ENCODE results near the gene FARS2. TPM values are rescaled to one million over a fixed set of nuclear protein-coding genes. Genes with fewer than 3 reads are reported as not detected.
"Not testable (repeated sequence)": the region's sequence is repeated elsewhere in the genome, so short reads cannot be mapped to it uniquely, and the experiment has no call there.

Gene FARS2
- total RNA-seq, 1 donor from 2014 or later: 19.9 TPM

DNA sequence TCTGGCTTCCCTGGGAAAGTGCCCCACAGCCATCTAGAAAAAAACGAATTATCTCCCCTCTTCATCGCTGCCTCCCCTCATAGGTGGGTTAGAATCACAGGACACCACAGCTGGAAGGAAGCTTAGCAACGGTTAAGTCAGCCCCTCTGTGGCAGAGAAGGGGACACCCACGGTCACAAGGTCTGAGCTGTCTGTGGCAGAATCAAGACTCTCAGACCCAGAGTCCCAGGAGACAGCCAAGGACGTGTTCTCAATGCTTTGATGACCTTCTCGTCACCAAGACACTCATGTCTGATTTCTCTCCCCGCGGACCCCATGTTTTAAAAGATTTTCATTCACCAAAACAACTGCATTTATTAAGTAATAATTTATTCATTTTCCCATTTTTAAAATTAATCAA, 523.9 kb downstream of the FARS2 start:
- peaks cover 66% of the 10 kb centered on the region for H3K27me3 Mint-ChIP-seq (ENCODE audit: low read depth)
- H3K27ac Mint-ChIP-seq: no peak overlapping the region
- no peaks in the 10 kb centered on the region for H3K9me3 Mint-ChIP-seq
- TF ChIP-seq, protein P1, sequence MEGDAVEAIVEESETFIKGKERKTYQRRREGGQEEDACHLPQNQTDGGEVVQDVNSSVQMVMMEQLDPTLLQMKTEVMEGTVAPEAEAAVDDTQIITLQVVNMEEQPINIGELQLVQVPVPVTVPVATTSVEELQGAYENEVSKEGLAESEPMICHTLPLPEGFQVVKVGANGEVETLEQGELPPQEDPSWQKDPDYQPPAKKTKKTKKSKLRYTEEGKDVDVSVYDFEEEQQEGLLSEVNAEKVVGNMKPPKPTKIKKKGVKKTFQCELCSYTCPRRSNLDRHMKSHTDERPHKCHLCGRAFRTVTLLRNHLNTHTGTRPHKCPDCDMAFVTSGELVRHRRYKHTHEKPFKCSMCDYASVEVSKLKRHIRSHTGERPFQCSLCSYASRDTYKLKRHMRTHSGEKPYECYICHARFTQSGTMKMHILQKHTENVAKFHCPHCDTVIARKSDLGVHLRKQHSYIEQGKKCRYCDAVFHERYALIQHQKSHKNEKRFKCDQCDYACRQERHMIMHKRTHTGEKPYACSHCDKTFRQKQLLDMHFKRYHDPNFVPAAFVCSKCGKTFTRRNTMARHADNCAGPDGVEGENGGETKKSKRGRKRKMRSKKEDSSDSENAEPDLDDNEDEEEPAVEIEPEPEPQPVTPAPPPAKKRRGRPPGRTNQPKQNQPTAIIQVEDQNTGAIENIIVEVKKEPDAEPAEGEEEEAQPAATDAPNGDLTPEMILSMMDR (IDR thresholded peaks at IDR 0.05; ENCODE audit: unreplicated experiment): no peak
- DNase-seq (ENCODE audit: low spot score in 2 of 2, unreplicated experiment in 2 of 2): no peak
- H3K4me1 Mint-ChIP-seq: peaks cover 5% of the 10 kb centered on the region
- H3K4me3 Mint-ChIP-seq: no peak overlapping the region
- H3K36me3 Mint-ChIP-seq: no peaks in the 10 kb centered on the region

DNA sequence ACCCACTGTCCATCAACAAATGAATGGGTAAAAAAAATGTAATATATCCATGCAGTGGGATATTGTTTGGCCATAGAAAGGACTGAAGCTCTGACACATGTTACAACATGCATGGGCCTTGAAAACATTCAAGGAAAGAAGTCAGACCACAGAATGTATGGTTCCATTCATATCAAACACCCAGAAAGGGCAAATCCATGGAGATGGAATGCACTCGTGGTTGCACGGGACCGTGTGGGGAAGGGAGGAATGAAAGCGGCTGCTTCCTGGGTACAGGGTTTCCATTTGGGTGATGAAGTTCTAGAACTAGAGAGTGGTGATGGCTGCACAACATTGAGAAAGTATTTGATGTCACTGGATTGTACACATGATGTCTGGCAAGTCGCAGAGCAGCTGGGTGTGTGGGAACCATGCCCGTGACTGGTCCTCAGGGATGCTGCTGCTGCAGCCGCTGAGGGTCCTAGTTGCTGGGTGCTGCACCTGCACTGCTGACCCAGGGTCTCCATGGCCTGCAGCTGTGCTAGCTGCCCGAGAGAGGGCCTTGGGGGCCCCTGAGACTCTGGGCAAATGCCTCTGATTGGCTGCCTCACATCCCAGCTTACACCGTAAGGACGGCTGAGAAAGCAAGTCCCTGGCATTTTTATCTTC, 525.1 kb downstream of the FARS2 start:
- Mint-ChIP-seq H3K27me3 (ENCODE audit: low read depth) (peaks cover 70% of the 10 kb centered on the region), H3K9me3 (no peaks in the 10 kb centered on the region), H3K4me3 (no peak overlapping the region), H3K36me3 (no peaks in the 10 kb centered on the region), H3K4me1 (peaks cover 5% of the 10 kb centered on the region), H3K27ac (no peak overlapping the region)
- no peak for DNase-seq (ENCODE audit: low spot score in 2 of 2, unreplicated experiment in 2 of 2)
- TF ChIP-seq, protein P1 (IDR thresholded peaks at IDR 0.05; ENCODE audit: unreplicated experiment): no peak

DNA sequence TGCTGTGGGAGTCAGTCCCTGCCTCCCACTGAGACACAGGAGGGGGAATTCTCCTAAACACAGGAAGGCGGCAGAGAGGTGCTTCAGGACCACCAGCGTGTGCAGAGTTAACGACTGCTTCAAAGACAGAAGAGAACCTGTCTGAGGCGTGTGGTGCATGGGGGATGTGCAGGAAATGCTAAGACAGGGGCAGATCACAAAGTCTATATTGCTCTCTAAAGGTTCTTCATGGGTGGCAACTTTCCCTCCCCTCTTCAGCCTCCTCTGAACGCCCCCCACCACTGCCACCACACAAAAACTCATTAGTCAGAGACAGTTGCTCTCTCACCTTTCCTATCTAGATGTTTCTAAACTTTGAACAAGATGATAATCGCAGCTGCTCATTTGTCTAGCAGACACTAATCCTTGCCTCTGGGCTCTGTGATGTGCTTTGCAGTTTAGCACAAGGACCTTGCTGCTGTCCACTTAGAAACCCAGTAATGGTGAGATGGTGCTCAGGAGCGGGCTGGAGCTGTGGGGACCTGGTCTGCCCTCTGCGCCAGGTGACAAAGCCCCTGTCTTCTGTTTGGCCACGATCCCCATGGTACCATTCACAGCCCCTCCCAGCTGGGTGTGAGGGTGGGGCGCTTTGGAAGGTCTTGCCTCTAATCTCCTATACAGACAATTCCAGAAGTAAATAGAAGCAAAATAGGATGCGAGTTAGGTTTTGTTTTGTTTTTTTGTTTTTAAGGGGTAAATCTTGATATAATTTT, 525.8 kb downstream of the FARS2 start:
- peaks cover 5% of the 10 kb centered on the region for H3K9me3 Mint-ChIP-seq
- H3K36me3 Mint-ChIP-seq: no peaks in the 10 kb centered on the region
- TF ChIP-seq, protein P1 (IDR thresholded peaks at IDR 0.05; ENCODE audit: unreplicated experiment): no peak
- no peak overlapping the region for H3K4me3 Mint-ChIP-seq
- H3K4me1 Mint-ChIP-seq: peaks cover 5% of the 10 kb centered on the region
- no peak for DNase-seq (ENCODE audit: low spot score in 2 of 2, unreplicated experiment in 2 of 2)
- peaks cover 76% of the 10 kb centered on the region for H3K27me3 Mint-ChIP-seq (ENCODE audit: low read depth)
- no peak overlapping the region for H3K27ac Mint-ChIP-seq

DNA sequence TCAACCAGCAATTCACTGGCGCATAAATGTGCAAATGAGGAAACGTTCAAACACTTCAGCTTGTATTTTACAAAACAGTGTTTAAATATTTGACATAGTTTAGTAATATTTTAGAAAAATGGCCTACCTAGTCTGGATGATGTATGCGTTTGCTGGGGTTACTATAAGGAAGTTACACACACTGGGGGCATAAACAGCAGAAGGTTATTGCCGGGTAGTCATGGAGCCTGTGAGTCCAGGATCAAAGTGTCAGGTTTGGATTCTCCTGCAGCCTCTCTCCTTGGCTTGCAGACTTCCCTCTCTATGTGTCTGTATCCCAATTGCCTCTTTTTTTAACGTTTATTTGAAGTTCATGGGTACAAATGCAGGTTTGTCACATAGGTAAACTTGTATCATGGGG, 528.1 kb downstream of the FARS2 start:
- Mint-ChIP-seq H3K9me3 (peaks cover 14% of the 10 kb centered on the region), H3K27me3 (ENCODE audit: low read depth) (peaks cover 79% of the 10 kb centered on the region)
- not testable (repeated sequence) for H3K4me1 Mint-ChIP-seq; H3K27ac Mint-ChIP-seq; H3K36me3 Mint-ChIP-seq; DNase-seq (ENCODE audit: low spot score in 2 of 2, unreplicated experiment in 2 of 2); H3K4me3 Mint-ChIP-seq

DNA sequence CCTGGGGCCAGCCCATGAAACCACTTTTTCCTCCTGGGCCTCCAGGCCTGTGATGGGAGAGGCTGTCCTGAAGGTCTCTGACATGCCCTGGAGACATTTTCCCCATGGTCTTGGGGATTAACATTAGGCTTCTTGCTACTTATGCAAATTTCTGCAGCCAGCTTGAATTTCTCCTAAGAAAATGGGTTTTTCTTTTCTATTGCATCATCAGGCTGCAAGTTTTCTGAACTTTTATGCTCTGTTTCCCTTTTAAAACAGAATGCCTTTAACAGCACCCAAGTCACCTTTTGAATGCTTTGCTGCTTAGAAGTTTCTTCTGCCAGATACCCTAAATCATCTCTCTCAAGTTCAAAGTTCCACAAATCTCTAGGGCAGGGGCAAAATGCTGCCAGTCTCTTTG, 535.2 kb downstream of the FARS2 start:
- H3K4me1 Mint-ChIP-seq; H3K27ac Mint-ChIP-seq; H3K4me3 Mint-ChIP-seq; DNase-seq (ENCODE audit: low spot score in 2 of 2, unreplicated experiment in 2 of 2); H3K36me3 Mint-ChIP-seq: not testable (repeated sequence)
- peaks cover 28% of the 10 kb centered on the region for H3K9me3 Mint-ChIP-seq
- H3K27me3 Mint-ChIP-seq (ENCODE audit: low read depth): peaks cover 37% of the 10 kb centered on the region

DNA sequence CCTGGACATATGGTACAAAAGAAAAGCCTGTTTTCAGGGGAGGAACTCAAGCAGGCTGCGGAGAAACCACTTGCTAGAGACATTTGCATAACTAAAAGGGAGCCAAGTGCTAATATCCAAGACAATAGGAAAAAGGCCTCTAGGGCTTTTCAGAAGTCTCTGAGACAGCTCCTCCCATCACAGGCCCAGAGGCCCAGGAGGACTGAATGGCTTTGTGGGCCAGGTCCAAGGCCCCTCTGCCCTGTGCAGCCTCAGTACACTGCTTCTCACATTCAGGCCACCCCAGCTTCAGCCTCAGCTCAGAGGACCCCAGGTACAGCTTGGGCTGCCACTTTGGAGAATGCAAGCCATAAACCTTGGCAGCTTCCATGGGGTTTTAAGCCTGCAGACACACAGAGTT, 545.1 kb downstream of the FARS2 start:
- not testable (repeated sequence) for H3K4me3 Mint-ChIP-seq; H3K27ac Mint-ChIP-seq; H3K4me1 Mint-ChIP-seq; DNase-seq (ENCODE audit: low spot score in 2 of 2, unreplicated experiment in 2 of 2); H3K36me3 Mint-ChIP-seq
- Mint-ChIP-seq H3K9me3 (peaks cover 19% of the 10 kb centered on the region), H3K27me3 (ENCODE audit: low read depth) (peaks cover 11% of the 10 kb centered on the region)

DNA sequence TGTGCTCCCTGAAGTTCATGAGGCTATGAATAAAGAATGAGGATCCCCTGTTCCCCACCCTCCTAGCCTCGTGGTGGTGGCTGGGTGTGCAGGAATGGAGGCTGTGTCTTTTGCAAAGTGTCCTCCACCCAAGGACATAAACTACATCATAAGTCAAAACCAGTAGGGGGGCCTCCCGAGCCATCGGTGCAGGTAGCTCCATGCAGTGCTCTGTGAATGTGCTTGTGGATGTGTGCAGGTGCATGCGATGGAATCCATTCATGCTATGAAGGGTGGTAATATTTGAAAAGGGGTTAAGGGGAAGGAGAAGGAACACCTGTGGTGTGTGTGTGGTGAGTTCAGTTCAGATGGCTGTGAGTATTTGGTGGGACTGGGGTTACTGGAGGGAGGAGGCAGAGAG, 548.1 kb downstream of the FARS2 start:
- H3K4me1 Mint-ChIP-seq: no peaks in the 10 kb centered on the region
- DNase-seq (ENCODE audit: low spot score in 2 of 2, unreplicated experiment in 2 of 2): no peak
- peaks cover 37% of the 10 kb centered on the region for H3K9me3 Mint-ChIP-seq
- TF ChIP-seq, protein P1 (IDR thresholded peaks at IDR 0.05; ENCODE audit: unreplicated experiment): no peak
- no peak overlapping the region for H3K27ac Mint-ChIP-seq
- H3K27me3 Mint-ChIP-seq (ENCODE audit: low read depth): peaks cover 9% of the 10 kb centered on the region
- peaks cover 3% of the 10 kb centered on the region for H3K36me3 Mint-ChIP-seq
- no peak overlapping the region for H3K4me3 Mint-ChIP-seq

Data from mesothelial cell of epicardium (in vitro differentiated cells).